ENCODE data around the gene SYT5.
A peak's percentile ranks its signal among the peaks of the same experiment; 100 is the strongest.
"Not testable (repeated sequence)": the region's sequence is repeated elsewhere in the genome, so short reads cannot be mapped to it uniquely, and the experiment has no call there.

SYT5 gene

DNA sequence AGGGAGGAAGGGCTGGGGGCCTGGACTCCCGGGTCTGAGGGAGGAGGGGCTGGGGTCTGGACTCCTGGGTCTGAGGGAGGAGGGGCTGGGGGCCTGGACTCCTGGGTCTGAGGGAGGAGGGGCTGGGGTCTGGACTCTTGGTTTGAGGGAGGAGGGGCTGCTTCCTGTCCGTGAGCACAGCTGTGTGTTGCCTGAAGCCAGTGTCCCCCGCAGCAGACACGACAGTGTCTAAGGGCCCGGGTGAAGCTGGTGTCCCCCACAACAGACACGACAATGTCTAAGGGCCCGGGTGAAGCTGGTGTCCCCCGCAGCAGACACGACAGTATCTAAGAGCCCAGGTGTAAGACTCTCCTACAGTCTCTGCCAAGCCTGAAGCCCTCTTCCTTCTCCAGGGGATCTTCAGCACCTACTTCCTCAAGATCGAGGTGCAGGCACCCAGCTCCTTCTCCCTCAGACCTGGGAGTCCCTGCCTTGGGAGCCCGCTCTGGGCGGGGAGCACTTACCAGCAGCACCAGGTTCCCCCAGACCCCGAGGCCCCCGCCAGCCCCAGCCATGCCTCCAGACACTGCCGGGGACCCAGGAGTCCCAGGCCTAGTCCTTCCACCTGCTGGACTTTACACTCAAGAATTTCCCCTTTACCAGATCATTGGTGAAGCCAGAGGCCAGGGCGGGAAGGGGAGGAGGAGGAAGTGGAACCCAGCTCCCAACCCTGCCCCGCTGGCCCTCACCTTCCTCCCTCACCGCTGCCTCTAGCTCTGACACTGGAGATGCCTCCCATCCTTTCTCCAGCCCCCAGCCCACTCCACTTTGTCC is 29.0 kb upstream of the SYT5 start, which contains the start of gene PTPRH:
TSS of gene PTPRH (minus strand) at position 622 of the 813 bp plus-strand sequence. CDS start at position 554, 68 bp downstream.
- DNase-seq (ENCODE audit: low read depth in 2 of 2, low spot score in 1 of 2): no peak

GRCh38 chr19:55206664-55207500 is 26.8 kb upstream of the SYT5 start:
- DNase-seq (ENCODE audit: low read depth in 2 of 2, low spot score in 1 of 2): peak in 1 of 2 donors; percentile 17

DNA sequence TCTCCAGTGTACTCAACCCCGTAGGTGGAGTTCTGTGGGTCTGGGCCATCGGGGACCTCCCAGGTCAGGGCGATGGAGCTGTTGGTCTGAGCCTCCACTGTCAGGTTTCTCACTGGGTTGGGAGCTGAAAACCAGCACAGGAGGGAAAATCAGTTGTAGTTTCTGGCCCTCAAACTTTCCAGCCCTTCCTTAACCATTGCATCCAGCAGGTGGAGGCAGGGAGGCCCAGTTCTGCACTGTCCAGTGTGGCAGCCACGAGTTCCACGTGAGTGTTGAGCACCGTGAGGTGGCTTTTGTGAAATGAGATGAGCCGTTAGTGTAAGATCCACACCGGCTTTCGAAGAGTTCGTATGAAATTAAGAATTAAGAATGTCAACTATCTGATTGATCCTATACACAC is 22.1 kb upstream of the SYT5 start:
- DNase-seq (ENCODE audit: low read depth in 2 of 2, low spot score in 1 of 2): not testable (repeated sequence)

DNA sequence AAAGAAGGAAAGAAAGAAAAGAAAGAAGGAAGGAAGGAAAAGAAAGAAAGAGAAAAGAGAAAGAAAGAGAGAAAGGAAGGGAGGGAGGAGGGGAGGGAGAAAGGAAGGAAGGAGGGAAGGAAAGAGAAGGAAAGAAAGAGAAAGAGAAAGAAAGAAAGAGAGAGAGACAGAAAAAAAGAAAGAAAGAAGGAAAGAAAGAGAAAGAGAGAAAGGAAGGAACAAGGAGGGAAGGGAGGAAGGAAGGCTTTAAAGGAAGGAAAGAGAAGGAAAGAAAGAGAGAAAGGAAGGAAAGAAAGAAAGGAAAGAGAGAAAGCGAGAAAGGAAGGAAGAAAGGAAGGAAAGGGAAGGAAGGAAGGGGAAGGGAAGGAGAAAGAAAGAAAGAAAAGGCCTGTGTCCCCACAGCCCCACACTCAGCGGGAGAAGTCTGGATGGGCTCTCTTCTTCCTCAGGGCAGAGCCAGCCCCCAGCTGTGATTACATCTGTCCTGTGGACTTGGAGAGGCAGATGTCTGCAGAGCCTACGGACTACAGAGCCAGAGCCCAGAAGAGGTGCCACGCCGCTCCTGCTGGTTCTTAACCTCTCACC is 19.6 kb upstream of the SYT5 start:
- DNase-seq (ENCODE audit: low read depth in 2 of 2, low spot score in 1 of 2): no peak

DNA sequence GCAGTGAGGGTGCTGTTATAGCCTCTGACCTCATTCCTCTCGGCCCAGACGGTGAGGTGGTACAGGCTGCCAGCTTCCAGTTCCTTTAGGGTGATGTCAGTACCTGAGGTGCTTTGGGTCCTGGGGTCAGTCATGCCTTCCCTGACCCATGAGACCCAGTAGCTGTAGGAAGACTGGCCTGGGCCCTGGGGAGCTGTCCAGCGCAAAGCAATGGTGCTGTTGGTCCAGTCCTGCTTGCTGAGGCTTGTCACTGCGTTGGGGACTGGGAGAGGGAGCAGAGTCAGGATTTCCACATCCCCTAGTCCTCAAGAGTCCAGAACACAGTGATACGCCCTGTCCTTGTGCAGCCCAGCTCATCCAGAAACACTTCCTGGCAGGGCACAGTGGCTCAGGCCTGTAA is 18.6 kb upstream of the SYT5 start:
- DNase-seq (ENCODE audit: low read depth in 2 of 2, low spot score in 1 of 2): no peak

GRCh38 chr19:55197528-55197927 is 17.4 kb upstream of the SYT5 start:
- DNase-seq (ENCODE audit: low read depth in 2 of 2, low spot score in 1 of 2): no peak

GRCh38 chr19:55196803-55197202 is 16.7 kb upstream of the SYT5 start:
- no peak for DNase-seq (ENCODE audit: low read depth in 2 of 2, low spot score in 1 of 2)

- DNase-seq (ENCODE audit: low read depth in 2 of 2, low spot score in 1 of 2): no peak
These were observed 13.4 kb upstream of the SYT5 start for GRCh38 chr19:55193481-55193880.

DNA sequence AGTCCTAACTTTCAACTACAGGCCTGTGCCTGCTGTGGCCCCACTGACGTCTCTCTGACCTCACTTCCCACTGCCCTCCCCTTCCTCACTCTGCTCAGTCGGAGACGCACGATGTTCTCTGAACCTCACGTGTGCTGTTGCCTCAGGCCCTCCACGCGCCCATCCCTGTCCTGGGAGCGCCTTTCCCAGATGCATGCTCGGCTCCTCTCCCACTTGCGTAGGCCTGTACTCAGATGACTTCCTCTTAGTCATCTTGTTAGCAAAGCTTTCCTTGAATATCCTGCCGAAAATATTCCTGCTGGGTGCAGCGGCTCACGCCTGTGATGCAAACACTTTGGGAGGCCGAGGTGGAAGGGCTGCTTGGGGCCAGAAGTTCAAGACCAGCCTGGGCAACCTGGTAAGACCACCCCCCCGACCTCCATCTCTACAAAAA is 9.3 kb upstream of the SYT5 start:
- DNase-seq (ENCODE audit: low read depth in 2 of 2, low spot score in 1 of 2): no peak

DNA sequence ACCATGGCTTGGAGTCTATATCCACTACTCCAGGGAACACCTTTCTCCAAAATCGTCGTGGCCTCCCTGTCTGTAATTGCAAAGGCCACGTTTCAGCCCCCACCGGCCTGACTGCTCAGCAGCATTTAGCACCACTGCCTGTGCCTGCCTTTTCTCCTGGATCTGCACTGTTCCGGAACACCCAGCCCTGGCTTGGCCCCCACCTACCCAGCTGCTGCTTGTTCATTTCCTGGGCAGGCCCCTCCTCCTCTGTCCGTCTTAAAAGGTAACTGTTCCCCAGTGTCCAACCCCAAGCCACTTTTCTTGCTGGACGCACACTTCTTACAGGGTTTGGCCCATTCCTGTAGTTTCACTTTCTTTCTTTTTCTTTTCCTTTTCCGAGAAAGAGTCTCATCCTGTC is 8.5 kb upstream of the SYT5 start:
- DNase-seq (ENCODE audit: low read depth in 2 of 2, low spot score in 1 of 2): no peak

DNA sequence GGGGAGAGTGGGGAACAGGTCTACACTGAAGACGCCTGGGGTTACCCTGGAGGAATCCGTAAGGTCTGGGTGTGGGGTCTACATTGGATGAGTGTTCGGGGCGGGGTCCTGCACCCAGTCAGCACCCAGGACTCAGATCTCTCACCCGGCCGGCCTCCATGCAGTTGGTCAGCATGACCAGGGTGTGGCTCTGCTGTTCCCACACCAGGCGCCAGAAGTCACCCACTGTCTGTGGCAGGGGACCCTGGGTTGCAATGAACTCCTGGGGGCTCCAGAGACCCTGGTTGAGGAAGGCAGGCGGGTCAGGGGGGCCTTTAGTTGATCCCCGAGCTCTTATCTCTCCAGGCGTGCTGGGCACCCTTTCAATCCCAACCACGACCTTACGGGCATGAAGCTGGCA is 6.0 kb upstream of the SYT5 start:
- DNase-seq (ENCODE audit: low read depth in 2 of 2, low spot score in 1 of 2): no peak

DNA sequence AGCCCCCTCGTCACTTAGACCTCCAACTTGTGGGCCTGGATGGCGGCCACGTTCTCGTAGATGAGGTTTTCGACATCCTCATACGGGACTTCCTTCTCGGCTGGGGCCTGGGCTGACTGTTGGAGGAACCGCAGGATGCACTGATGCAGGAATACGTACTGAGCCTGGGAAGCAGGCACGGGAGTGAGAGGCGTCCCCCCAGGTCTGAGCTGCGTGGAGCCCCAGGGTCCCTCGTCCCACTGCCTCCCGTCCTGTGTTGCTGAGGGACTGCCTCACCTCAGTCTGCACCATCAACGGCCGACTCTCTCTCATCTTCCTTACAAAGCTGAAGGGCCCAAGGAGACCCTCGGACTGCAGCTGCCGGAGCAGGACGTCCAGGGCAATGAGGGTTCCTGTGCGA is 1.7 kb upstream of the SYT5 start:
- no peak for DNase-seq (ENCODE audit: low read depth in 2 of 2, low spot score in 1 of 2)

DNA sequence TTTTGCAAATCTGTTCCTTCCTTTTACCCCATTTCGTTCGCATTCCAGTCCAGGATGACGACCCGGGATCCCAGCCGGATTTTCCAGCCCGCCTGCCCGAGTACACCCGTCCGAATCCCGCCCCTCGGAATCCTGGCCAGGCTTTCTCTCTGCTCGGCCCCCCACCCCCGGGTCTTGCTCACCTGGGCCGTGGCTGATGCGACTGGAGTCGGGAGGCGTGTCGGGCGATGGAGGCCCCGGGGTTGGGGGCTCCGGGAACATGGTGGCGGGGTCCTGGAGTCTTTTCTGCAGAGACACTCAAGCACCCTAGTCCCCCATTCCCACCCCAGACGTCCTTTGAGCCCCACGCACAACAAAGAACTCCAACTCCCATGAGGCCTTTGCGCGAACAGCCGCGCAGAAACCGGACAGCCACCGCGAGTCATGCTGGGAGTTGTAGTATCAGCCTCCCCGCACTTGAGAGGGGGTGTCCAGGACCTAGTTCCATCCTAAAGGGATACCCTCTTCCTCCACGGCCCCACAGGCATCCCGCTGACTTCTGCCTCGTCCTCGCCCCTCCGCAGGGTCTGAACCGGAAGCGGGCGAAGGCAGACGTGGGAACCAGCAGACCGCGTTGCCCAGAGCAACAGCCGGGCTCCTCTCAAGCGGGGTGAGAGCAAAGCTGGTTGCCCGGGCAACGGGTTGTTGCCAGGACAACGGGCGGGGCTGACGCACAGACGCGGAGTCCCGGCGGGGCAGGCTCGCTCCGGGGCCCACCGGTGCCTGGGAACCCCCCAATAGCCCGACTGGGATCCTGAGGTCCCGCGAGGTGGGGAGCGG is 1.1 kb downstream of the SYT5 start:
- peak; percentile 87 for DNase-seq (ENCODE audit: low read depth in 2 of 2, low spot score in 1 of 2)

DNA sequence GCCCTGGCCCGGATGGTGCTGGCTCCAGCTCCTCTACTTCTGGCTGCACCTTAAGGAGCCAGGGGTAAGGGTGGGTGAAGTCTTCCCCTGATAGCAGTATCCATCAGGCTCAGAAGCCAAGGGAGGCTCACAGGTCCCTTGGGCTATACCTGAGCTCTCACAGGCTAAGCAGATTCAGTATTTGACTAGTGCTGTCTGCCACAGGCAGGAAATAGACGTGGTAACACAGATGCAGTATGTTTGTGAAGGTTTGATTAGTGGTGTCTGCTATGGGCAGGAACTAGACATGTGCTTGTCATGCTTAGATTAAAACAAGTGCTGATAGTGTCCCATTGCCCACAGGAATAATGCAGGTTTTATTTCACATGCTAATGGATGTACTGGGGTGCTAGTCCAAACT is 4.0 kb downstream of the SYT5 start:
- DNase-seq (ENCODE audit: low read depth in 2 of 2, low spot score in 1 of 2): no peak

GRCh38 chr19:55175117-55175867 is 4.8 kb downstream of the SYT5 start:
- no peak for DNase-seq (ENCODE audit: low read depth in 2 of 2, low spot score in 1 of 2)

- DNase-seq (ENCODE audit: low read depth in 2 of 2, low spot score in 1 of 2): no peak
These were observed 5.5 kb downstream of the SYT5 start for GRCh38 chr19:55174425-55175116.

- DNase-seq (ENCODE audit: low read depth in 2 of 2, low spot score in 1 of 2): no peak
These were observed 6.2 kb downstream of the SYT5 start for GRCh38 chr19:55173714-55174409.

DNA sequence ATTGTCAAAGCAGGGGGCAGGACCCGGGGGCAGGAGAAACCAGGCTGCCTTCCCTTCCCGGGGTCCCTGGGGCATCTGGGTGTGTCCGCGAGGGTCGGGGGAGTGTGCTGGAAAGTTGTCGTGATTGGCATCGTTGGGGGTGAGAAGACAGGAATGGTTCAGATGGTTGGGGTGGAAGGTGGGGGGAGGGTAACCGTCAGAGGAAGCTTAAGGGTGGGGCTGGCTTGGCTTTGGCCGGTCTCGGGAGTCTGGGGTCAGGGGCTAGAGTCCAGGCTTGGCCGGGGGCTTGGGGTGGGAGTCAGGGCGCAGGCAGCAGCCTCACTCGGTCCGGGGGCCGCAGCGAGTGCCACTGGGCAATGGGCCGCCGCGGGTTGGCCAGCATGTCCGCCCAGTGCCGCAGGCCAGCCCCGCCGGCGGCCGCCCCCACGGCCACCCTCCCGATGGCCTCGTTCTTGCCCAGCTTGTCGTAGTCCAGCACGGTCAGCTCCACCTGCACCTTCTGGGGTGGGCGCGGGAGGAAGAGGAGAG is 6.8 kb downstream of the SYT5 start:
- no peak for DNase-seq (ENCODE audit: low read depth in 2 of 2, low spot score in 1 of 2)

DNA sequence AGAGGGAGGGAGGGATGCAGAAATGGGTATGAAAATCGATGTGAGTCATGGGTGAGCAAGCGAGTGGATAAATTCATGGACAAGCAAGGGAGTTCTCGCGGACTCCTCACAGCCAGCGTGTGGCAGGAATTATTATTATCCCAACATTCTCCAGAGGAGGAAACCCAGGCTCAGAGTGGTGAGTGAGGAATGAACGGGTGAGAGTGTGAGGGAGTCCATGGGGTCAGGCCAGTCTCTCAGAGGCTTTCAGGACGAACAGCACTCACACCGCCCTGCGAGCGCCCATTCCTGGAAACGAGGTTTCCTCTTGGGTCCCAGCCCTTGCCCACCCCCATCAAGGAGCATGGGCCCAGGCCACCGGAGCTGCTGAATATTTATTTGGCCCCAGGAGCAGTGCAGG is 7.3 kb downstream of the SYT5 start:
- no peak for DNase-seq (ENCODE audit: low read depth in 2 of 2, low spot score in 1 of 2)

Data from stimulated activated CD8-positive, alpha-beta memory T cell treated with anti-CD3 and anti-CD28 coated beads, Interleukin-4, amount 100 ng/mL, for 1 hour (primary cell).